Measurements from ENCODE around the gene DHRS7B. TPM values are rescaled to one million over a fixed set of nuclear protein-coding genes. Genes with fewer than 3 reads are reported as not detected.
"Not testable (repeated sequence)": the region's sequence is repeated elsewhere in the genome, so short reads cannot be mapped to it uniquely, and the experiment has no call there.

The DHRS7B gene
- polyA plus RNA-seq, 1 donor (not counting 4 experiments of a cell fraction or from before 2014, with no cell fraction given): 33.8 TPM

GRCh38 chr17:21218831-21219380 is 92.1 kb downstream of the DHRS7B start:
- dilution Hi-C loops (cut with MboI; ENCODE audit: extremely low pct_ligation_motif_present, low sequenced_read_pairs): no loop called here
- peaks cover 39% of the 10 kb centered on the region for H3K79me2 ChIP-seq (ENCODE audit: control insufficient read depth, insufficient read depth, low read length)
- no peaks in the 10 kb centered on the region for H3K27me3 ChIP-seq (ENCODE audit: control insufficient read depth, extremely low read depth, insufficient read depth, low read length)
- H3K27ac ChIP-seq (ENCODE audit: control insufficient read depth, insufficient read depth, low read length): no peak overlapping the region
- FAIRE-seq: no peak
- peaks cover 2% of the 10 kb centered on the region for H4K20me1 ChIP-seq (ENCODE audit: control insufficient read depth, extremely low read depth, insufficient read depth, low read length)
- H3K4me3 ChIP-seq (ENCODE audit: control insufficient read depth in 2 of 3, extremely low read depth in 1 of 3, insufficient read depth in 2 of 3, low read depth in 1 of 3, low read length in 3 of 3): no peak overlapping the region
- H3K36me3 ChIP-seq (ENCODE audit: control insufficient read depth in 2 of 2, extremely low read depth in 1 of 2, insufficient read depth in 2 of 2, low read length in 2 of 2): peaks cover 6 to 11% of the 10 kb centered on the region in 2 experiments
- TF ChIP-seq EZH2 (IDR thresholded peaks at IDR 0.05; ENCODE audit: low read length): no peak
- TF ChIP-seq CTCF (optimal IDR thresholded peaks at IDR 0.05 in 1 of 3, IDR thresholded peaks at IDR 0.05 in 1 of 3, conservative IDR thresholded peaks at IDR 0.05 in 1 of 3; ENCODE audit: extremely low read depth in 1 of 3, insufficient read depth in 2 of 3, low read length in 3 of 3): no peak
- H2AFZ ChIP-seq (ENCODE audit: control insufficient read depth, low read length): no peak overlapping the region
- no peaks in the 10 kb centered on the region for H3K9me3 ChIP-seq (ENCODE audit: control insufficient read depth, low read depth, low read length)
- no peak for DNase-seq (ENCODE audit: low read depth, low spot score)
- H3K4me2 ChIP-seq (ENCODE audit: control insufficient read depth, extremely low read depth, insufficient read depth, low read depth, low read length): no peak overlapping the region
- H3K9ac ChIP-seq (ENCODE audit: control insufficient read depth, extremely low read depth, insufficient read depth, low read length): no peak overlapping the region
- no peaks in the 10 kb centered on the region for H3K9me1 ChIP-seq (ENCODE audit: control insufficient read depth, extremely low read depth, insufficient read depth, low read length)
- peaks cover 16% of the 10 kb centered on the region for H3K4me1 ChIP-seq (ENCODE audit: control insufficient read depth, extremely low read depth, insufficient read depth, low read length)

GRCh38 chr17:21223086-21223485 is 96.3 kb downstream of the DHRS7B start:
- no peak overlapping the region for H3K27ac ChIP-seq (ENCODE audit: control insufficient read depth, insufficient read depth, low read length)
- peaks cover 7% of the 10 kb centered on the region for H3K79me2 ChIP-seq (ENCODE audit: control insufficient read depth, insufficient read depth, low read length)
- no peak overlapping the region for H2AFZ ChIP-seq (ENCODE audit: control insufficient read depth, low read length)
- no peak overlapping the region for H3K4me2 ChIP-seq (ENCODE audit: control insufficient read depth, extremely low read depth, insufficient read depth, low read depth, low read length)
- H3K36me3 ChIP-seq (ENCODE audit: control insufficient read depth in 2 of 2, extremely low read depth in 1 of 2, insufficient read depth in 2 of 2, low read length in 2 of 2): peaks cover 6 to 7% of the 10 kb centered on the region in 2 experiments
- no peak for TF ChIP-seq CTCF (optimal IDR thresholded peaks at IDR 0.05 in 1 of 3, IDR thresholded peaks at IDR 0.05 in 1 of 3, conservative IDR thresholded peaks at IDR 0.05 in 1 of 3; ENCODE audit: extremely low read depth in 1 of 3, insufficient read depth in 2 of 3, low read length in 3 of 3)
- TF ChIP-seq EZH2 (IDR thresholded peaks at IDR 0.05; ENCODE audit: low read length): no peak
- H3K9me1 ChIP-seq (ENCODE audit: control insufficient read depth, extremely low read depth, insufficient read depth, low read length): no peaks in the 10 kb centered on the region
- H3K9me3 ChIP-seq (ENCODE audit: control insufficient read depth, low read depth, low read length): no peaks in the 10 kb centered on the region
- no peak overlapping the region for H3K4me3 ChIP-seq (ENCODE audit: control insufficient read depth in 2 of 3, extremely low read depth in 1 of 3, insufficient read depth in 2 of 3, low read depth in 1 of 3, low read length in 3 of 3)
- no peaks in the 10 kb centered on the region for H3K4me1 ChIP-seq (ENCODE audit: control insufficient read depth, extremely low read depth, insufficient read depth, low read length)
- DNase-seq (ENCODE audit: low read depth, low spot score) (no peak), FAIRE-seq (no peak)
- H3K27me3 ChIP-seq (ENCODE audit: control insufficient read depth, extremely low read depth, insufficient read depth, low read length): no peaks in the 10 kb centered on the region
- dilution Hi-C loops (cut with MboI; ENCODE audit: extremely low pct_ligation_motif_present, low sequenced_read_pairs): no loop called here
- H3K9ac ChIP-seq (ENCODE audit: control insufficient read depth, extremely low read depth, insufficient read depth, low read length): no peak overlapping the region
- H4K20me1 ChIP-seq (ENCODE audit: control insufficient read depth, extremely low read depth, insufficient read depth, low read length): no peaks in the 10 kb centered on the region

GRCh38 chr17:21227277-21227676 is 100.5 kb downstream of the DHRS7B start:
- DNase-seq (ENCODE audit: low read depth, low spot score); H4K20me1 ChIP-seq (ENCODE audit: control insufficient read depth, extremely low read depth, insufficient read depth, low read length); FAIRE-seq; H3K4me3 ChIP-seq (ENCODE audit: control insufficient read depth in 2 of 3, extremely low read depth in 1 of 3, insufficient read depth in 2 of 3, low read depth in 1 of 3, low read length in 3 of 3); H3K9me1 ChIP-seq (ENCODE audit: control insufficient read depth, extremely low read depth, insufficient read depth, low read length); H3K27me3 ChIP-seq (ENCODE audit: control insufficient read depth, extremely low read depth, insufficient read depth, low read length); dilution Hi-C loops (cut with MboI; ENCODE audit: extremely low pct_ligation_motif_present, low sequenced_read_pairs); H3K9ac ChIP-seq (ENCODE audit: control insufficient read depth, extremely low read depth, insufficient read depth, low read length); H3K9me3 ChIP-seq (ENCODE audit: control insufficient read depth, low read depth, low read length); H3K4me2 ChIP-seq (ENCODE audit: control insufficient read depth, extremely low read depth, insufficient read depth, low read depth, low read length); H3K4me1 ChIP-seq (ENCODE audit: control insufficient read depth, extremely low read depth, insufficient read depth, low read length); H3K27ac ChIP-seq (ENCODE audit: control insufficient read depth, insufficient read depth, low read length); H2AFZ ChIP-seq (ENCODE audit: control insufficient read depth, low read length); H3K36me3 ChIP-seq (ENCODE audit: control insufficient read depth in 2 of 2, extremely low read depth in 1 of 2, insufficient read depth in 2 of 2, low read length in 2 of 2); H3K79me2 ChIP-seq (ENCODE audit: control insufficient read depth, insufficient read depth, low read length): not testable (repeated sequence)
